Measurements from ENCODE around the gene ENPP1.

The ENPP1 gene

GRCh38 chr6:131787766-131788712, 19.8 kb upstream of the ENPP1 start:
- DNase-seq: no peak

GRCh38 chr6:131789219-131789618, 18.6 kb upstream of the ENPP1 start:
- no peak for DNase-seq

GRCh38 chr6:131791476-131791875, 16.3 kb upstream of the ENPP1 start:
- no peak for DNase-seq

- DNase-seq: no peak
Observed at GRCh38 chr6:131792091-131792496, 15.7 kb upstream of the ENPP1 start.

GRCh38 chr6:131795366-131795765, 12.5 kb upstream of the ENPP1 start:
- DNase-seq: no peak

GRCh38 chr6:131802347-131802746, 5.5 kb upstream of the ENPP1 start:
- DNase-seq: no peak

- DNase-seq: no peak
Observed at GRCh38 chr6:131803007-131803769, 4.6 kb upstream of the ENPP1 start.

- no peak for DNase-seq
Observed at GRCh38 chr6:131804131-131804530, 3.7 kb upstream of the ENPP1 start.

- no peak for DNase-seq
Observed at GRCh38 chr6:131807321-131807643, 538 bp upstream of the ENPP1 start.

- DNase-seq: no peak
Observed at GRCh38 chr6:131808460-131809269, 845 bp downstream of the ENPP1 start.

GRCh38 chr6:131811500-131811899, 3.7 kb downstream of the ENPP1 start:
- no peak for DNase-seq

- DNase-seq: no peak
Observed at GRCh38 chr6:131813991-131814390, 6.2 kb downstream of the ENPP1 start.

- DNase-seq: no peak
Observed at GRCh38 chr6:131816869-131817268, 9.0 kb downstream of the ENPP1 start.

GRCh38 chr6:131819572-131820124, 11.8 kb downstream of the ENPP1 start:
- no peak for DNase-seq

- no peak for DNase-seq
Observed at GRCh38 chr6:131821010-131821807, 13.4 kb downstream of the ENPP1 start.

- DNase-seq: no peak
Observed at GRCh38 chr6:131822119-131822518, 14.3 kb downstream of the ENPP1 start.

GRCh38 chr6:131823276-131823902, 15.6 kb downstream of the ENPP1 start:
- DNase-seq: no peak

GRCh38 chr6:131825946-131826345, 18.1 kb downstream of the ENPP1 start:
- DNase-seq: no peak

GRCh38 chr6:131828080-131828479, 20.3 kb downstream of the ENPP1 start:
- no peak for DNase-seq

- DNase-seq: no peak
Observed at GRCh38 chr6:131828951-131829350, 21.1 kb downstream of the ENPP1 start.

- no peak for DNase-seq
Observed at GRCh38 chr6:131831392-131831791, 23.6 kb downstream of the ENPP1 start.

GRCh38 chr6:131831886-131832285, 24.1 kb downstream of the ENPP1 start:
- no peak for DNase-seq

Data from activated effector memory CD4-positive, alpha-beta T cell treated with Interleukin-2 at 50 U/mL for 16 hours (primary cell).